ENCODE results near the gene GNG7. TPM values are rescaled to one million over a fixed set of nuclear protein-coding genes. Genes with fewer than 3 reads are reported as not detected.
A peak's percentile ranks its signal among the peaks of the same experiment; 100 is the strongest.
"Not testable (repeated sequence)": the region's sequence is repeated elsewhere in the genome, so short reads cannot be mapped to it uniquely, and the experiment has no call there.

Gene GNG7
- total and polyA plus RNA-seq, 4 donors = 0.75 to 6.0 (median 2.1) TPM

DNA sequence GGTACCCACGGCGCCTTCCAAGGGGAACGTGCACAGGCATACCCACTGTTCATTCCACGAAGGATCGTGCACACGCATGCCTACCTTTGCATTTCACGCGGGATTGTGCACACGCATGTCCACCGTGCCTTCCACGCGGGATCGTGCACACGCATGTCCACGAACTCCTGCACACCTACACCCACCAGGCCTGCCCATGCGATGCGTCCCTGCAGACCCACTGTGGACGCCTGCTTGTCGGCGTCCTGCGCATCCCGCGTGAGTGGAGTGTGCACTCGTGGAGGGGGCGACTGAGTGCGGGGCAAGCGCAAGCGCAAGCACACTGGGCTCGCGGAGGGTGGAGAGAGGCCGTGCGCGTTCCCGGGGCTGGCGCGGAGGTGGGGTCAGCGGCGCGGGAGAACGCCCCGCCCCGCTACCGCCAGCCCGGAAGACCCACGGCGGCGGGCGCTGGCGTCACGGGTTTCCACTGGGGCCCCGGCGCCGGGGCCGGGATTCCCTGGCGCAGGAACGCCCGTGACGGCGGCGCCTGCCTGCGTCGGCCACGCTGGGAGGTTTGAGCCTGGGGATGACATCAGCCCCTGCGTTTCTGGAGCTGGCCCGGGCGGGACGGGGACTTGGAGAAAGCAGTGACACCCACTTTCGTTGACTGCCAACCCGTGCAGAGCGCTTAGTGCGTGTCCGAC is 207.9 kb downstream of the GNG7 start:
- Histone ChIP-seq H3K27ac (ENCODE audit: low read depth in 1 of 2, low read length in 2 of 2) (peak overlapping the region in 1 of 2 donors; percentile 51), H3K4me3 (ENCODE audit: low read length in 2 of 2) (peak overlapping the region; percentile 7 to 37), H3K36me3 (ENCODE audit: control insufficient read depth in 1 of 2, insufficient read depth in 2 of 2, low read length in 1 of 2) (no peaks in the 10 kb centered on the region), H3K9me3 (ENCODE audit: control insufficient read depth, low read length) (no peaks in the 10 kb centered on the region), H3K27me3 (ENCODE audit: control insufficient read depth in 1 of 2, insufficient read depth in 2 of 2, low read length in 1 of 2) (no peaks in the 10 kb centered on the region), H3K4me1 (ENCODE audit: control insufficient read depth in 1 of 2, insufficient read depth in 2 of 2, low read length in 2 of 2) (no peaks in the 10 kb centered on the region)
- DNase-seq (peak; percentile 92 to 96), ATAC-seq (ENCODE audit: low FRiP score) (peak; percentile 88)
- 2% methylated on average over 67 to 72 of the region's 72 CpGs for WGBS, 2 donors
- intact Hi-C loops (cut with DNase I) = loop anchor here in 1 of 2 donors (5.0 kb wide), 2 partner anchors 48 to 83 kb away; no protein-coding TSS in a partner anchor

- intact Hi-C loops (cut with DNase I) = no loop called here
- Histone ChIP-seq H3K27ac (ENCODE audit: low read depth in 1 of 2, low read length in 2 of 2) (no peak overlapping the region), H3K9me3 (ENCODE audit: control insufficient read depth, low read length) (no peaks in the 10 kb centered on the region), H3K4me3 (ENCODE audit: low read length in 2 of 2) (no peak overlapping the region), H3K4me1 (ENCODE audit: control insufficient read depth in 1 of 2, insufficient read depth in 2 of 2, low read length in 2 of 2) (no peaks in the 10 kb centered on the region), H3K27me3 (ENCODE audit: control insufficient read depth in 1 of 2, insufficient read depth in 2 of 2, low read length in 1 of 2) (no peaks in the 10 kb centered on the region), H3K36me3 (ENCODE audit: control insufficient read depth in 1 of 2, insufficient read depth in 2 of 2, low read length in 1 of 2) (no peaks in the 10 kb centered on the region)
- ATAC-seq (ENCODE audit: low FRiP score) = no peak
- DNase-seq = no peak
- 22 to 25% methylated on average over 21 of the region's 21 CpGs for WGBS, 2 donors
Measured at GRCh38 chr19:2494084-2494446, 208.4 kb downstream of the GNG7 start.

DNA sequence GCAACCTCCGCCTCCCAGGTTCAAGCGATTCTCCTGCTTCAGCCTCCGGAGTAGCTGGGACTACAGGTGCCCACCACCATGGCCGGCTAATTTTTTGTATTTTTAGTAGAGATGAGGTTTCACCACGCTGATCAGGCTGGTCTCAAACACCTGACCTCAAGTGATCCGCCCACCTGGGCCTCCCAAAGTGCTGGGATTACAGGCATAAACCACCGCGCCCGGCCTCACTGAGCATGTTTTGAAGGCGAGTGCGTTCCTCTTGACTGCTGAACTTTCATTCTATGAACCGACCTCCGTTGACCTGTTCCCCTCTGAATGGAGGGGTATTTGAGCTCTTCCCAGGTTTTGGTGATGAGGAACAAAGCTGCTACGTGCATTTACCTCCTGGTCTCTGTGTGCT is 209.0 kb downstream of the GNG7 start:
- H3K27ac ChIP-seq (ENCODE audit: low read depth in 1 of 2, low read length in 2 of 2); ATAC-seq (ENCODE audit: low FRiP score); H3K9me3 ChIP-seq (ENCODE audit: control insufficient read depth, low read length); H3K4me1 ChIP-seq (ENCODE audit: control insufficient read depth in 1 of 2, insufficient read depth in 2 of 2, low read length in 2 of 2); H3K4me3 ChIP-seq (ENCODE audit: low read length in 2 of 2); H3K36me3 ChIP-seq (ENCODE audit: control insufficient read depth in 1 of 2, insufficient read depth in 2 of 2, low read length in 1 of 2); H3K27me3 ChIP-seq (ENCODE audit: control insufficient read depth in 1 of 2, insufficient read depth in 2 of 2, low read length in 1 of 2); DNase-seq; intact Hi-C loops (cut with DNase I): not testable (repeated sequence)
- WGBS, 2 donors = 87 to 91% methylated on average over 14 of the region's 14 CpGs

- Histone ChIP-seq H3K27ac (ENCODE audit: low read depth in 1 of 2, low read length in 2 of 2) (no peak overlapping the region), H3K4me1 (ENCODE audit: control insufficient read depth in 1 of 2, insufficient read depth in 2 of 2, low read length in 2 of 2) (no peaks in the 10 kb centered on the region), H3K4me3 (ENCODE audit: low read length in 2 of 2) (no peak overlapping the region), H3K36me3 (ENCODE audit: control insufficient read depth in 1 of 2, insufficient read depth in 2 of 2, low read length in 1 of 2) (no peaks in the 10 kb centered on the region), H3K27me3 (ENCODE audit: control insufficient read depth in 1 of 2, insufficient read depth in 2 of 2, low read length in 1 of 2) (no peaks in the 10 kb centered on the region), H3K9me3 (ENCODE audit: control insufficient read depth, low read length) (no peaks in the 10 kb centered on the region)
- intact Hi-C loops (cut with DNase I) = no loop called here
- ATAC-seq (ENCODE audit: low FRiP score) (no peak), DNase-seq (no peak)
- WGBS, 2 donors = 89 to 93% methylated on average over 8 of the region's 8 CpGs
Measured at GRCh38 chr19:2492870-2493269, 209.6 kb downstream of the GNG7 start.

GRCh38 chr19:2491130-2491801 is 211.2 kb downstream of the GNG7 start:
- DNase-seq (no peak), ATAC-seq (ENCODE audit: low FRiP score) (no peak)
- 49 to 61% methylated on average over 23 of the region's 23 CpGs for WGBS, 2 donors
- Histone ChIP-seq H3K4me1 (ENCODE audit: control insufficient read depth in 1 of 2, insufficient read depth in 2 of 2, low read length in 2 of 2) (no peaks in the 10 kb centered on the region), H3K9me3 (ENCODE audit: control insufficient read depth, low read length) (no peaks in the 10 kb centered on the region), H3K36me3 (ENCODE audit: control insufficient read depth in 1 of 2, insufficient read depth in 2 of 2, low read length in 1 of 2) (no peaks in the 10 kb centered on the region), H3K27me3 (ENCODE audit: control insufficient read depth in 1 of 2, insufficient read depth in 2 of 2, low read length in 1 of 2) (no peaks in the 10 kb centered on the region), H3K27ac (ENCODE audit: low read depth in 1 of 2, low read length in 2 of 2) (no peak overlapping the region), H3K4me3 (ENCODE audit: low read length in 2 of 2) (no peak overlapping the region)
- intact Hi-C loops (cut with DNase I) = no loop called here

DNA sequence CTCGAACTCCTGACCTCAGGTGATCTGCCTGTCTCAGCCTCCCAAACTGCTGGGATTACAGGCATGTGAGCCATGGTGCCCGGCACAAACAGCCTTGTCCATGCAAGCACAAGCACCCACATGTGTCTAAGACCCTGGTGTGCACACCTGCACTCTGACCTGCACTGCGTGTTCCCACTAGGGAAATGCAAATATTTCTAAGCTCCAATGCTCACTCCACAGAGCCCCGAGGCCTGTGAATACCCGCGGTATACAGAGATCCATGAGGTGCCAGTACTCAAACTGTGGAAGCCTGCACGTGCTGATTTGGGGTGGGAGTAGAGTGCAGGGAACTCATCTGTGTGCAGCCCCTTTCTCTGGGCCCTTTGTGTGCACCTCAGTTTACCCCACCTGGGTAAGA is 211.8 kb downstream of the GNG7 start:
- intact Hi-C loops (cut with DNase I) = no loop called here
- WGBS, 2 donors = 82% methylated on average over 7 of the region's 7 CpGs
- H3K4me1 ChIP-seq (ENCODE audit: control insufficient read depth in 1 of 2, insufficient read depth in 2 of 2, low read length in 2 of 2) = no peaks in the 10 kb centered on the region

GRCh38 chr19:2488942-2489731 is 213.4 kb downstream of the GNG7 start:
- DNase-seq = peak; percentile 86 to 89
- H3K27me3 ChIP-seq (ENCODE audit: control insufficient read depth in 1 of 2, insufficient read depth in 2 of 2, low read length in 1 of 2) = no peaks in the 10 kb centered on the region
- WGBS, 2 donors = 2 to 4% methylated on average over 56 to 78 of the region's 78 CpGs
- intact Hi-C loops (cut with DNase I) = no loop called here
- H3K4me1 ChIP-seq (ENCODE audit: control insufficient read depth in 1 of 2, insufficient read depth in 2 of 2, low read length in 2 of 2) = no peaks in the 10 kb centered on the region
- H3K4me3 ChIP-seq (ENCODE audit: low read length in 2 of 2) = peak overlapping the region; percentile 36 to 46
- no peaks in the 10 kb centered on the region for H3K36me3 ChIP-seq (ENCODE audit: control insufficient read depth in 1 of 2, insufficient read depth in 2 of 2, low read length in 1 of 2)
- peak overlapping the region in 1 of 2 donors; percentile 7 for H3K27ac ChIP-seq (ENCODE audit: low read depth in 1 of 2, low read length in 2 of 2)
- ATAC-seq (ENCODE audit: low FRiP score) = peak; percentile 51
- H3K9me3 ChIP-seq (ENCODE audit: control insufficient read depth, low read length) = no peaks in the 10 kb centered on the region

More for the DNA sequence above, 211.8 kb downstream of the GNG7 start:
- Histone ChIP-seq H3K4me3 (ENCODE audit: low read length in 2 of 2) (no peak overlapping the region), H3K36me3 (ENCODE audit: control insufficient read depth in 1 of 2, insufficient read depth in 2 of 2, low read length in 1 of 2) (no peaks in the 10 kb centered on the region), H3K9me3 (ENCODE audit: control insufficient read depth, low read length) (no peaks in the 10 kb centered on the region), H3K27ac (ENCODE audit: low read depth in 1 of 2, low read length in 2 of 2) (no peak overlapping the region), H3K27me3 (ENCODE audit: control insufficient read depth in 1 of 2, insufficient read depth in 2 of 2, low read length in 1 of 2) (no peaks in the 10 kb centered on the region)
- ATAC-seq (ENCODE audit: low FRiP score) (no peak), DNase-seq (no peak)

- Histone ChIP-seq H3K27me3 (ENCODE audit: control insufficient read depth in 1 of 2, insufficient read depth in 2 of 2, low read length in 1 of 2) (no peaks in the 10 kb centered on the region), H3K9me3 (ENCODE audit: control insufficient read depth, low read length) (no peaks in the 10 kb centered on the region), H3K27ac (ENCODE audit: low read depth in 1 of 2, low read length in 2 of 2) (peak overlapping the region in 1 of 2 donors; percentile 7), H3K36me3 (ENCODE audit: control insufficient read depth in 1 of 2, insufficient read depth in 2 of 2, low read length in 1 of 2) (no peaks in the 10 kb centered on the region), H3K4me3 (ENCODE audit: low read length in 2 of 2) (peak overlapping the region; percentile 36 to 46), H3K4me1 (ENCODE audit: control insufficient read depth in 1 of 2, insufficient read depth in 2 of 2, low read length in 2 of 2) (no peaks in the 10 kb centered on the region)
- WGBS, 2 donors = 12 to 13% methylated on average over 28 to 32 of the region's 32 CpGs
- DNase-seq (no peak), ATAC-seq (ENCODE audit: low FRiP score) (peak; percentile 3)
- intact Hi-C loops (cut with DNase I) = no loop called here
Measured at GRCh38 chr19:2488405-2488941, 214.0 kb downstream of the GNG7 start.

Measured in aorta (tissue), 5 donors.